Subcutaneous adipose tissue (tissue), 4 donors: ENCODE results near the gene PLCB2. TPM values are rescaled to one million over a fixed set of nuclear protein-coding genes. Genes with fewer than 3 reads are reported as not detected.

Experiments
- CTCF ChIP-seq: fragments of 450-650 bp; IDR thresholded peaks from one replicate; pipeline ENCODE4 v1.5.1; 2016; ENCODE audit warnings: low read depth, mild to moderate bottlenecking, control low read depth, antibody characterized with exemption, moderate library complexity
- total RNA-seq, 4 donors: library from RNA; depleted of rRNA; stranded (reverse); fragments of >200 nt; gene quantifications; one replicate each; pipeline ENCODE4 v1.1.0, GENCODE V29; 2016

PLCB2 gene
- total RNA-seq, 4 donors from 2014 or later = 13.8 to 69.7 (median 20.2) TPM

- TF ChIP-seq CTCF = no peak
Measured at GRCh38 chr15:40300367-40300766, 7.4 kb downstream of the PLCB2 start.

- no peak for TF ChIP-seq CTCF
Measured at GRCh38 chr15:40298216-40298935, 9.4 kb downstream of the PLCB2 start.

GRCh38 chr15:40297356-40297755, 10.4 kb downstream of the PLCB2 start:
- TF ChIP-seq CTCF = no peak

DNA sequence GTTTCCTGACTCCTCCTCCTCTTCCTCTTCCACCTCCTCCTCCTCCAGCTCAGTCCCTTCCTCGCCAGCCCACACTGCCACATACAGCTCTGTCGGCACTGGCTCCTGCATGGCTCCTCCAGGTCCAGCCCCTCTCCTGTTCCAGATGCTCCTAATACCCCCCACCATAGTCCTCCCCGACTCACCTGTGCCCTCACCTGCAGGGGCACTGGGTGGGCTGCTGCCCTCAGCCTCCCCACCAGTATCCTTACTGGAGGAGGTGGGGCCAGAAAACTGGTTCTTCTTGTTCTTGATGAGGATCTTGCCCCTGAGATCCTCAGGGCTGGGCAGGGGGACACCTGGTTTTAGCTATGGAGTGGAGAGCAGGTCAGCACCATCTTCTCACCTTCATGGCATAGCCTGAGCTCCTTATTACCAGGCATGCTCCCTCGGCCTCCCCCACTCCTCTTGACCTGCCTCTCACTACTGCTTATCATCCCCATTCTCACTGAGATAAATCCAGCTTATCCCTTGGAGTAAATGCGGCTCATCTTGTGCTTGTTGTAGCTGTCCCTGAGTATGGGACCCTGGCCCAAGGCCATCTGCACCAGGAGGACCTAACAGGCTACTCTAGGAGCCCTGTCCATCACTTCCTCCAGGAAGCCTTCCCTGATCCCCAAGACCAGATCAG, 11.0 kb downstream of the PLCB2 start:
- no peak for TF ChIP-seq CTCF

DNA sequence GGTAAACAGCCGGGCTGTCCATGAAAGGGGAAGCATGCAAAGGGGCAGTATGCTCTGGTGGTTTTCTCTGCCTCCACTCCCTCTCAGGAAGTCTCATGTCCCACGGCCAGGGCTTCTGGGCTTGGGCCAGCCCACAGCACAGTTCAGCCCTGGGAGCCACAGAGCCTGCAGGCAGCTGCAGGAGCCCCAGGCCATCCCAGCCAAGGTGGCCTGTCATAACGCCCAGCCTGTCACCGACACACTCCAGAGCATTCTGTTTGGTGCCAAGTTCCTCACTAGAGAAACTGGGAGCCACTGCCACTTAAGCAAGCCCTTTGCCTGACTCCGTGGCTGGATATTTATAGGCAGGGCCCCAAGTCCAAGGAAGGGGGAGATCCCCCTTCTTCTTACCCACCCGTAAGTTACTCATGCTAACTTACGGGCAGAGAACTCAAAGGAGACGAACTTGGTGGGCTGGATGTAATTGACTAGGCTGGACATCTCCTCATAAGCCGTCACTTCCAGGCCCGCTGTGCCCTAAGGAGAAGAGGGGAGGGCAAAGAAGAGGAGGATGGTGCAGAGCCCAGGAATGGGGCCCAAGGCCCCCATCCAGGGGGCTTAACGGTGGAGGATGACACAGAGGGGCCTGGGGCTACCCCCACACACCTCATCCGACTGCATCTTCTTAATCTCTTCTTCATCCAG, 11.7 kb downstream of the PLCB2 start:
- TF ChIP-seq CTCF = no peak

GRCh38 chr15:40295297-40295696, 12.4 kb downstream of the PLCB2 start:
- TF ChIP-seq CTCF = no peak
